K562 (cell line): ENCODE data around the gene SS18.

ENCODE experiments used
- PRPF4 ChIP-seq: fragments of 200-400 bp; formaldehyde crosslinking; IDR thresholded peaks from one replicate; pipeline ENCODE4 v1.6.1; 2017; ENCODE audit warnings: low read length, low read depth, mild to moderate bottlenecking; ENCODE audit not compliant: insufficient read depth, poor library complexity, severe bottlenecking
- RAD51 ChIP-seq: fragments of 450-650 bp; IDR thresholded peaks from 2 replicates; pipeline ENCODE4 v1.7.1; 2016; ENCODE audit warnings: low read depth, mild to moderate bottlenecking, borderline replicate concordance
- SREBF2 ChIP-seq: sonication (generic); formaldehyde crosslinking; IDR thresholded peaks from 2 replicates; pipeline ENCODE4 v1.4.0; 2020; ENCODE audit warnings: mild to moderate bottlenecking, missing genetic modification reagents
- SRSF1 ChIP-seq: fragments of 200-400 bp; formaldehyde crosslinking; IDR thresholded peaks from 2 replicates; pipeline ENCODE4 v1.6.1; 2017; ENCODE audit warnings: mild to moderate bottlenecking, low read depth, low read length, moderate library complexity
- ZNF12 ChIP-seq: sonication (generic); formaldehyde crosslinking; IDR thresholded peaks from 2 replicates; pipeline ENCODE4 v1.4.0; 2020; ENCODE audit warnings: mild to moderate bottlenecking, missing genetic modification reagents
- ZNF347 ChIP-seq: fragments of 450-650 bp; formaldehyde crosslinking; IDR thresholded peaks from 2 replicates; pipeline ENCODE4 v1.4.0; 2020; ENCODE audit warnings: low read depth, mild to moderate bottlenecking, moderate library complexity
- TF ChIP-seq, protein P1 (sequence below), 3 experiments: IDR thresholded peaks in 2 of 3; conservative IDR thresholded peaks in 1 of 3; 2 replicates each; pipeline ENCODE4 v1.5.1; 2011 to 2012; ENCODE audit warnings: low read length in 3 of 3, mild to moderate bottlenecking in 3 of 3, control low read depth in 2 of 3, improper control_type of control experiment in 1 of 3, inconsistent platforms in 1 of 3, low read depth in 1 of 3, mixed read lengths in 1 of 3, moderate library complexity in 1 of 3; ENCODE audit not compliant: insufficient read depth in 2 of 3

DNA sequence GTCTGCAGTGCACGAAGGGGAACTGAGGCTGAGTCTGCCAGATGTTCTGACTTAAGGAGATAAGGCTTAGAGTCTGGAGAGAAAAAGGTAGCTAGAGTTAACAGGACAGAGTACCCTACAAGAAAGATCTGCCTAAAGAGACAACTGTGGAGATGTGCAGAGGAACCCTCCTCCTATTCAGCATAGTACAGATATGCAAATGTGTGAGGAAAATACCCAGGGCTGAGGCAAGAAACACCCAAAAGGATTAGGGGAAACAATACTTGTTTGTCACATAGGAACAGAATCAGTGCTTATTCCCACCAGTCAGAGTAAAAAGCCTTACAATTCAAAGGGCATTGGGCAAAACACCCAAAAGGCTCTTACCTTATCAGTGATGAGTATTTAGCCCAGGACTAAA is 67.8 kb downstream of the SS18 start:
- TF ChIP-seq ZNF347 (CRISPR knock-in tag) (no peak), ZNF12 (no peak), RAD51 (no peak), PRPF4 (no peak), SREBF2 (CRISPR knock-in tag) (no peak), SRSF1 (no peak)
- TF ChIP-seq, protein P1, sequence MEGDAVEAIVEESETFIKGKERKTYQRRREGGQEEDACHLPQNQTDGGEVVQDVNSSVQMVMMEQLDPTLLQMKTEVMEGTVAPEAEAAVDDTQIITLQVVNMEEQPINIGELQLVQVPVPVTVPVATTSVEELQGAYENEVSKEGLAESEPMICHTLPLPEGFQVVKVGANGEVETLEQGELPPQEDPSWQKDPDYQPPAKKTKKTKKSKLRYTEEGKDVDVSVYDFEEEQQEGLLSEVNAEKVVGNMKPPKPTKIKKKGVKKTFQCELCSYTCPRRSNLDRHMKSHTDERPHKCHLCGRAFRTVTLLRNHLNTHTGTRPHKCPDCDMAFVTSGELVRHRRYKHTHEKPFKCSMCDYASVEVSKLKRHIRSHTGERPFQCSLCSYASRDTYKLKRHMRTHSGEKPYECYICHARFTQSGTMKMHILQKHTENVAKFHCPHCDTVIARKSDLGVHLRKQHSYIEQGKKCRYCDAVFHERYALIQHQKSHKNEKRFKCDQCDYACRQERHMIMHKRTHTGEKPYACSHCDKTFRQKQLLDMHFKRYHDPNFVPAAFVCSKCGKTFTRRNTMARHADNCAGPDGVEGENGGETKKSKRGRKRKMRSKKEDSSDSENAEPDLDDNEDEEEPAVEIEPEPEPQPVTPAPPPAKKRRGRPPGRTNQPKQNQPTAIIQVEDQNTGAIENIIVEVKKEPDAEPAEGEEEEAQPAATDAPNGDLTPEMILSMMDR (IDR thresholded peaks at IDR 0.05 in 2 of 3, conservative IDR thresholded peaks at IDR 0.05 in 1 of 3; ENCODE audit: insufficient read depth in 2 of 3, low read depth in 1 of 3, low read length in 3 of 3), result no peak
